Inflammatory macrophage treated with lipopolysaccharide for 1 hour (primary cell): Measurements from ENCODE around the gene SYTL2.

Experiments used
- DNase-seq, 2 donors: peaks; one replicate each; pipeline ENCODE4 v3.0.0-alpha.2; 2020 to 2022

SYTL2 gene

DNA sequence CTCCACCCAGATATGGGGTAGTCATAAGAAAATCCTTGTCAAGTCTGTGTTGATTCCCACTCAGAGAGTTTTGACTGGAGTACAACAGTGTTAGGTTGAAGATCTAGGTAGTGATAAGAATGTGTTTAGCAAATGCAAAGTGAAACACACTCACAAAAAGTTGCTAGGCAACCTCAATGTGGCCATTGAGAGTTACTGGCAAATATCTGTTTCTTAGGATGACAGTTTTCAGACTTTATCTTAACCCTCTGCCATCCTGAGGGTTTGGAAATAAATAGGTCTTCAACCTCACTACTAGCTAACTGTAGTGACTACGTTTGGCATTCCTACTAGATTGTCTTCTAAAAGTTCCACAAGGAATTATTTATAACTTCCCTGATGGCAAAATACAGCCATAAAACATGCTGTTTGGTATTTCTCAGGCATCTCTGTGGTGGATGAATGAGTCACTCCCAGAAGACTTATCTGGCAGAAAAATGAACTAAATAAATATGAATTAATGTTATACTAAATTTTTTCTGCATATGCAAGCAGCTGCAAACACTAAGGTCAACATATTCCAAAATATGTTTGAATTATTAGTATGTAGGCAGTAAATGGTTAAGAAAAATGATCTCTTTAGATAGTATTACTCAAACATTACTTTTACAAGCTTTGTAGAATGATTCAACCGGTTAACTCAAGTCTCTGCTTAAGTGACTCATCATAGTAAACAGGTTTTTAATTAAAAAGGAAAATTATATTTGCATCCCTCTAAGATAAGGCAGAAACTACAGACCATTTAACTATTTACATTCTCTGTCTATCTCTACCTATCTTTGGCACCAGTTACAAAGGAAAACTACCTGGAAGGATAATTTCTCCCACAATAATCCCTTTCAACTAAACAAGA, 17.1 kb upstream of the SYTL2 start:
- DNase-seq, result no peak

DNA sequence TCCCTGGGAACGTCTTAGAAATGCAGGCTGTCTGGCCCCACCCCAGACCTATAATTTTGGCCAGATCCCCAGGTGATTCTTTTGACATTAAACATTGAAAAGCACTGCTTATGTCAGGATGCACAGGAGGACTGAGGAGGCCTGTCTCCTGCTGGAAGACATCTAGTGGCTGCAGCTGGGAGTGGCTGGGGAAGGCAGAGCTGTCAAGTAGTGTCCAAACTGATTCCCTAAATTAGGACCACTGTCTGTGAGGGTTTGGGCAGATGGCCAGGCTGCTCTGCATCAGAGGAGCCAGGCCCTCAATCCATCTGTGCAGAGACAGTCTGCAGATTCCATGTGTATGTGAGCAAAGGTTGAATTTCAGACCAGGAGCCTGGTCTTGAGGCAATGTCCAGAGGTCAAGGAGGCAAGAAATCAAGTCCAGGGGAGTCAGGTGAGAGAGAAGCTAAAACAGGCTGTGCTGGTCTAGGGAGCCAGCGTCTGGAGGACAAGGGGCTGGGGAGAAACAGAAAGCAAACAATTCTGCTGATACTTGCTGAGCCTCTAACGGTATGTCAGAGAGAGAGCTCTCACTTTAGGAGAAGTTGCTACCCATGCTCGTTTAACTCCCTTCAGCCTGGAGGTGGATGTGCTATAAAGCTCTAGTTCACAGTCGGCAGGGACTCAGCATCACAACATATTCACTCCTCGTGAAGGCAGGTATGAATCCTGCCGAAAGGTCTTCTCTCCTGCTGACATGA, 15.3 kb upstream of the SYTL2 start:
- DNase-seq, result no peak

DNA sequence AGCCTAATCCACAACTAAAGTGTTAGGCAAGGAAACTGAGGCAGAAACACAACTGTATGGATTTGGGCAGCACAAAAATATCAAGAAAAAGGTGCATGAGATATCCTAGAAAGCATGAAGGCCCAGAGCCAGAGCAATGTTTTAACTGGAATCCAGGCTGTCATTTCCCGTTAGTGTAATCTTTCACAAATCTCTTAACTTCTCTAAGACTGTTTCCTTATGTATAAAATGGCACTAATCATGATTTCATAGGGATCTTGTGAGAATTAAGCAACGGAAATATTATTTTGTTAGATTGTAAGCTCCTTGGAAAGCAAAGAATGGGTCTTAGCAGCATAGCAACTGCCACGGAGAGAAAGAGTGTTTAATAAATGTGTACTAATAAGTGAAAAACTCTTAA, 14.7 kb upstream of the SYTL2 start:
- DNase-seq, result no peak

- DNase-seq, result no peak
These were observed 12.9 kb upstream of the SYTL2 start for GRCh38 chr11:85823816-85824215.

GRCh38 chr11:85822814-85823213, 11.9 kb upstream of the SYTL2 start:
- no peak for DNase-seq

- DNase-seq, result no peak
These were observed 10.7 kb upstream of the SYTL2 start for GRCh38 chr11:85821636-85822035.

GRCh38 chr11:85819441-85819840, 8.5 kb upstream of the SYTL2 start:
- no peak for DNase-seq

DNA sequence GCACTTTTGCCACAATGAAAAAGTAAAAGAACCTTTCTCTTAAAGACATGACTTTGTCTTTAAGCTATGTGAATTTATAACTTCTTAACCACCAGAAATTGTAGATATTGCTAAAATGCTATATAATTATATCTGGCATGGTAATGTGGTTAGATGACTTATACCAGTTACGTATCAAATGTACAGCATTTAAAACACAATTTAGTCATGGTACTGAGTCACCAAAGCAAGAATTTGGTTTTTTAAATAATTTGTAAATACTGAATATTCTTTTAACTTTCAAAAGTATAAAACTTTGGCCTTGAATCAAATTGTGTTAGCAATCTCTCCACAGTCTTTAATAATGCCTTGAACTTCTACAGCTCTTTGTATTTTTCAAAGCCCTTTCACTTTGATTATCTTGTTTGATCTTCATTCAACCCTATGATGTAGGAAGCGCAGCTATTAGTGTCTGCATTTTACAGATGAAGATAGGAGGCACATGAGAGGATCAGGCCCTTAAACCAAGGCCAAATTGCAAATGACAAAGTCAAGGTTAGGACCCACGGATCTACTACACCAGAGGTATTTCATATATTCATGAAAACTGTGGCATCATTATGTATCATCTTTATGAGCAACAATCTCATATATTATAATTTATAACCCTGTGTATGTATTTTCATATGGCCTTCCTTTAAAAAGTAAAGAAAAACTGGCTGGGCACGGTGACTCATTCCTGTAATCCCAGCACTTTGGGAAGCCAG, 4.4 kb upstream of the SYTL2 start:
- no peak for DNase-seq

GRCh38 chr11:85813721-85814120, 2.8 kb upstream of the SYTL2 start:
- DNase-seq, result no peak

- DNase-seq, result no peak
These were observed 683 bp upstream of the SYTL2 start for GRCh38 chr11:85811624-85812023.

- no peak for DNase-seq
These were observed 445 bp downstream of the SYTL2 start for GRCh38 chr11:85810521-85810870.

- no peak for DNase-seq
These were observed 1.1 kb downstream of the SYTL2 start for GRCh38 chr11:85809863-85810262.

GRCh38 chr11:85809191-85809590, 1.8 kb downstream of the SYTL2 start:
- DNase-seq, result no peak

- no peak for DNase-seq
These were observed 4.1 kb downstream of the SYTL2 start for GRCh38 chr11:85806876-85807275.

DNA sequence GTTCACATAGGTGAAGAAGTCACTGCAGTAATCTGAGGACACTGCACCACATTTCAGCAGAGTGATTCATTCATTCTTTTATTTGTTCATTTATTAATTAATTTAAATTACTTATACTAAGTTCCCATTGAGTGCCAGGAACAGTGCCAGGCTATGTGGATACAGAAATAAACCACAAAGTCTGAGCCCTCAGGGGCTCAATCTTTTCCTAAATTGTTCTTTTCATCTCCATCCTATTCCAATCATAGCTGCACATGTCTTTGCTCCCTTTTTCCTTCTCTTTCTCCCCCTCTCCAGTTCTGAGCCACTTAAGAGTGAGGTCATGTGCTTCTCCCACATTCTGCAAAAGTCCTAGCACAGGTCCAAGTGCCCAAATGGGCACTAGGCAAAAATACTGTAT, 4.9 kb downstream of the SYTL2 start:
- no peak for DNase-seq

DNA sequence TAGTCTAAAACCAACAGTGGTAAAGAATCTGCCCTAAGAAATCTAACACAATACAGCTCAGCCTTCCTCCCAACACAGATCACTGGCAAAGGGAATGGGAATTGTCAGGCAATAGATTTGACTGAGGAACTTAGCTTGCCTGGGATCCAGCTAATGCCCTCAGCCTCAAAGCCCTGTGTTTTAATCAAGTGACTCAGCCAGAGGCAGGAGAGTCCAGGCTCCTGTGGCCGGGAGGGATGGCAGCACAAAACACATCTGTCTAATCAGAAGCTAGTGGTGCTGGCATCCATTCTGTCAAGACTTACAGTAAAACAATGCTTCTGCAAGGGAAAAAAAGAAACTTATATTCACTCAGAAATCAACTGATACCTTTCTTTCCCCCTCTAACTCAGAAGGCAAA, 5.6 kb downstream of the SYTL2 start:
- no peak for DNase-seq

DNA sequence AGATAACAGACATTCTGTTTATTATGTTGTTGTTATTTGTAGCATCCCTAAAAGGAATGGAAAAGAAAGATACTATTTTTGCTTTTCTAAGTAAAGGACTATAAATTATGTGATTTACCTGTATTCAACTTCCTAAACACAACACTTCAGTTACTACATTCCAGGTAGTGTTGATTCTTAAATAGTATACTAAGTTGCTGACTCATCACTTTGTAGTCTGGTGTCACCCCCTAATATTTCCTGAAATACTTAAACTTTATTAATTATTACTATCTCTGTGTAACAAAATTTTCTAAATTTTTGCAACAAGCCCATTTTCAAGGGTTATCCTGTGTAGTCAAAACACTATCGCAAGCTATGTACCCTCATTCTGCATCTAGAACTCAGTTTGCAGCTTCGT, 7.0 kb downstream of the SYTL2 start:
- no peak for DNase-seq

- no peak for DNase-seq
These were observed 7.6 kb downstream of the SYTL2 start for GRCh38 chr11:85803303-85803702.

DNA sequence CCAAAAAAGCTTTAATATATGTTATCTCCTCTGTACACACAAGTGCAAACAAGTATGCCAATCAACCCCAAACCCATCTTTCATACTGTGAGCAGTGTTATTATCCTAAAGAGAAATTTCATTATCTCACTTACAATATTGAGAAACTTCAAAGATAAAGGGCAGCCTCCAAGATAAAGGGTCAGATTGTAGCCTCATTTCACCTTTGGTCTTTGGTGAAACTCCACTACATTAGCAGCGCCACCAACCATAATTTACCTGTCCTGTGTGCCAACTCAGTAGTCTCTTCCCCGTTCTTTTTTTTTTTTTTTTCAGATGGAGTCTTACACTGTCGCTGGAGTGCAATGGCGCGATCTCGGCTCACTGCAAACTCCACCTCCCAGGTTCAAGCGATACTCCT, 9.4 kb downstream of the SYTL2 start:
- DNase-seq, result no peak

- DNase-seq, result no peak
These were observed 10.2 kb downstream of the SYTL2 start for GRCh38 chr11:85800595-85801342.

- no peak for DNase-seq
These were observed 11.8 kb downstream of the SYTL2 start for GRCh38 chr11:85799142-85799541.

GRCh38 chr11:85798361-85798760, 12.6 kb downstream of the SYTL2 start:
- no peak for DNase-seq
